DOHH2 (cell line): ENCODE results near the gene PRPS1.
"Not testable (repeated sequence)": the region's sequence is repeated elsewhere in the genome, so short reads cannot be mapped to it uniquely, and the experiment has no call there.

ENCODE experiments used
- H3F3A ChIP-seq: fragments of 200-600 bp; sonication (generic), shearing (Covaris generic); 2 replicates; pipeline ENCODE4 v1.6.0; 2016; ENCODE audit warnings: antibody characterized with exemption, mild to moderate bottlenecking; ENCODE audit not compliant: control insufficient read depth, insufficient read depth
- H3K27ac ChIP-seq: fragments of 200-600 bp; sonication (generic); 2 replicates; pipeline ENCODE4 v1.5.1; 2014; ENCODE audit warnings: low read depth, mild to moderate bottlenecking, low read length, moderate library complexity
- H3K27me3 ChIP-seq: fragments of 200-600 bp; sonication (generic); 2 replicates; pipeline ENCODE4 v1.6.1; 2014; ENCODE audit warnings: mild to moderate bottlenecking, low read length, mixed read lengths; ENCODE audit not compliant: control insufficient read depth
- H3K36me3 ChIP-seq: fragments of 200-600 bp; sonication (generic); 2 replicates; pipeline ENCODE4 v1.6.1; 2014; ENCODE audit warnings: mild to moderate bottlenecking, low read length, moderate library complexity, mixed read lengths; ENCODE audit not compliant: control insufficient read depth
- H3K4me1 ChIP-seq: fragments of 200-600 bp; sonication (generic); 2 replicates; pipeline ENCODE4 v1.6.1; 2014; ENCODE audit warnings: mild to moderate bottlenecking, low read length, mixed read lengths; ENCODE audit not compliant: control insufficient read depth
- H3K4me2 ChIP-seq: fragments of 200-600 bp; sonication (generic); 2 replicates; pipeline ENCODE4 v1.6.0; 2014; ENCODE audit warnings: mild to moderate bottlenecking, low read length, moderate library complexity
- H3K4me3 ChIP-seq: fragments of 200-600 bp; sonication (generic); 2 replicates; pipeline ENCODE4 v1.5.1; 2014; ENCODE audit warnings: mild to moderate bottlenecking, low read length, mixed read lengths
- H3K79me2 ChIP-seq: fragments of 200-600 bp; sonication (generic); 2 replicates; pipeline ENCODE4 v1.6.1; 2014; ENCODE audit warnings: mild to moderate bottlenecking, low read length, mixed read lengths; ENCODE audit not compliant: control insufficient read depth
- H3K9me2 ChIP-seq: fragments of 200-600 bp; sonication (generic); replicated peaks from 2 replicates; pipeline ENCODE4 v1.6.1; 2014; ENCODE audit warnings: mild to moderate bottlenecking, low read length, mixed read lengths; ENCODE audit not compliant: control insufficient read depth
- H3K9me3 ChIP-seq: fragments of 200-600 bp; sonication (generic); 2 replicates; pipeline ENCODE4 v1.6.1; 2014; ENCODE audit warnings: antibody characterized with exemption, low read length, mixed read lengths; ENCODE audit not compliant: control insufficient read depth, insufficient read depth
- H4K20me1 ChIP-seq: fragments of 200-600 bp; sonication (generic); 2 replicates; pipeline ENCODE4 v1.6.0; 2014; ENCODE audit warnings: low read depth, mild to moderate bottlenecking, antibody characterized with exemption, low read length, moderate library complexity; ENCODE audit not compliant: control insufficient read depth, insufficient read depth
- EZH2phosphoT487 ChIP-seq: fragments of 200-600 bp; sonication (generic); IDR thresholded peaks from 2 replicates; pipeline ENCODE4 v1.6.1; 2017; ENCODE audit warnings: borderline replicate concordance, mild to moderate bottlenecking, antibody characterized with exemption, low read length, moderate library complexity, mixed read lengths
- TF ChIP-seq, protein P1 (sequence below): fragments of 200-600 bp; sonication (generic); IDR thresholded peaks from one replicate; pipeline ENCODE4 v1.5.1; 2014; ENCODE audit warnings: antibody characterized with exemption, mild to moderate bottlenecking, low read depth, low read length; ENCODE audit not compliant: poor library complexity, severe bottlenecking

PRPS1 gene

DNA sequence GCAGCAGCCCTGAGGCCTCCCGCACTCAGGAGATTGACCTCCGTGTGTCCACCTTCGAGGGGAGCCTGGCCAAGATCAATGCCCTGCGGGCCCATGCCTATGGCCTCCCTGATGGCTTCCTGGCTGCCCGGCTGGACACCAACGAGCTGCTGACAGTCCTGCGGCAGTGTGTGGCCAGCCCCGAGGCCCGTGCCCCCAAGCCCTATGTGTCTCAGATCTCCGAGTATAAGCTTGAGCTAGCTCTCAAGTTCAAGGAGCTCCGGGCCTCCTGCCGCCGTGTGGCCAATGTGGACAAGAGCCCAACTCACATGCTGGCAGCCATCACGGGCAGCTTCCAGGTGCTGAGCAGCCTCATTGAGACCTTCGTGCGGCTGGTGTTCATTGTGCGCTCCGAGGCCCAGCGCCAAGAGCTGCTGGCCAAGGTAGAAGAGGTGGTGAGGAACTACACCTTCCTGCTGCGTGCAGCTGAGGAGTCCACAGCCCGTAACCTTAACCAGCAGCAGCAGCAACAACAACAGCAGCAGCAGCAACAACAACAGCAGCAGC lies 25.5 kb upstream of the PRPS1 start:
- TF ChIP-seq, protein P1, sequence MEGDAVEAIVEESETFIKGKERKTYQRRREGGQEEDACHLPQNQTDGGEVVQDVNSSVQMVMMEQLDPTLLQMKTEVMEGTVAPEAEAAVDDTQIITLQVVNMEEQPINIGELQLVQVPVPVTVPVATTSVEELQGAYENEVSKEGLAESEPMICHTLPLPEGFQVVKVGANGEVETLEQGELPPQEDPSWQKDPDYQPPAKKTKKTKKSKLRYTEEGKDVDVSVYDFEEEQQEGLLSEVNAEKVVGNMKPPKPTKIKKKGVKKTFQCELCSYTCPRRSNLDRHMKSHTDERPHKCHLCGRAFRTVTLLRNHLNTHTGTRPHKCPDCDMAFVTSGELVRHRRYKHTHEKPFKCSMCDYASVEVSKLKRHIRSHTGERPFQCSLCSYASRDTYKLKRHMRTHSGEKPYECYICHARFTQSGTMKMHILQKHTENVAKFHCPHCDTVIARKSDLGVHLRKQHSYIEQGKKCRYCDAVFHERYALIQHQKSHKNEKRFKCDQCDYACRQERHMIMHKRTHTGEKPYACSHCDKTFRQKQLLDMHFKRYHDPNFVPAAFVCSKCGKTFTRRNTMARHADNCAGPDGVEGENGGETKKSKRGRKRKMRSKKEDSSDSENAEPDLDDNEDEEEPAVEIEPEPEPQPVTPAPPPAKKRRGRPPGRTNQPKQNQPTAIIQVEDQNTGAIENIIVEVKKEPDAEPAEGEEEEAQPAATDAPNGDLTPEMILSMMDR: no peak
- no peak for TF ChIP-seq EZH2phosphoT487
- no peak overlapping the region for H3K4me3 ChIP-seq
- H3K79me2 ChIP-seq: no peaks in the 10 kb centered on the region
- H3K27ac ChIP-seq: no peak overlapping the region
- H4K20me1 ChIP-seq: no peaks in the 10 kb centered on the region
- no peaks in the 10 kb centered on the region for H3K4me1 ChIP-seq
- no peak overlapping the region for H3K4me2 ChIP-seq
- H3F3A ChIP-seq: no peaks in the 10 kb centered on the region
- H3K36me3 ChIP-seq: no peaks in the 10 kb centered on the region
- H3K9me3 ChIP-seq: no peaks in the 10 kb centered on the region
- no peaks in the 10 kb centered on the region for H3K9me2 ChIP-seq
- no peaks in the 10 kb centered on the region for H3K27me3 ChIP-seq

DNA sequence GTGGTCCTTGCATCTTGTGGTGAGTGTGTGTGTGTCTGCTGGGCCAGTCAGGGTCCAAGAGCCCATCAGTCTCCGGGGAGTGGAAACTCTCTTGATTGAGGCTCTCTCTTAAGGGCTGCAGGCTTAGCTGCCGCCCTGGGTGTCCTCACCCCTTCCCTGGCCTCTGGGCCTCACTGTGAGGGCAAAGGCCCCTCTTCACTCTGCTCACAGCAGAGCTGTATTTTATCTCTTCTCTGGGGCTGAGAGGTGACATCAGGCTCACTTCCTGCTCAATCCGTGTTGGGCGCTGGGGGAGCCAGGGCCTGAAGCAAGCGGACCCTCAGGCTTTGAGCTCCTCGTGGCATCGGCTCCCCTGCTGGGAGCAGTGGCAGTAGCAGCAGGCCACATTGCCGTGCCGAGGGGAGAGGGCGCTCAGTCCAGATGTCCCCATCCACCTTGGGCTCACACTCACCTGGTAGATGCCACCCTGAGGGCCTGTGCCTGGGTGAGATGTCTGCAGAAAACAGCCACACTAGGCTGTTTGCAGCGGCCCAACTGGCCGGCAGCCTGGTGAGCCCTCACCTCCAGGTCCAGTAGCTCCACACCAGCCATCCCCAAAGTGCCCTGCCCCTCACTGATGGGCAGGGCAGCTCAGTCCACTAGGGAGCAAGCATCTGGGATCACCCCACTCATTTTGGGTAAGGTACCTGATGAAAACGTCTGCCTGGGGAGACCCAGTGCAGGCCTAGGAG lies 24.7 kb upstream of the PRPS1 start:
- Histone ChIP-seq H3K9me3 (no peaks in the 10 kb centered on the region), H3K79me2 (no peaks in the 10 kb centered on the region), H3K9me2 (no peaks in the 10 kb centered on the region), H3F3A (no peaks in the 10 kb centered on the region), H3K36me3 (no peaks in the 10 kb centered on the region), H3K27me3 (no peaks in the 10 kb centered on the region), H3K4me1 (no peaks in the 10 kb centered on the region), H4K20me1 (no peaks in the 10 kb centered on the region), H3K4me3 (no peak overlapping the region), H3K4me2 (no peak overlapping the region), H3K27ac (no peak overlapping the region)
- TF ChIP-seq, protein P1: no peak
- TF ChIP-seq EZH2phosphoT487: no peak

DNA sequence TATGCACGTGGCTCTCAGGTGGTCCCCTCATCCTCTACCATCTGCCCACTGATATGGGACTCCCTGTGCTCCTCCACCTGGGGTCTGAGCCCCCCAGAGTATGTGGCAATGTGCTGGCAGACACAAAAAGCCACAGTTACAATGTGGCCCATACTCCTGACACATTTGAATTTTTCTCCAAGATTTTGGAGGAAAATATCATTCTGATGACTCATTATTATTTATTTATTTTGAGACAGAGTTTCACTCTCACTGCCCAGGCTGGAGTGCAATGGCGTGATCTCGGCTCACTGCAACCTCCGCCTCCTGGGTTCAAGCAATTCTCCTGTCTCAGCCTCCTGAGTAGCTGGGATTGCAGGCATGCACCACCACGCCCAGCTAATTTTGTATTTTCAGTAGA lies 19.2 kb upstream of the PRPS1 start:
- not testable (repeated sequence) for H4K20me1 ChIP-seq, H3K4me1 ChIP-seq, H3K27me3 ChIP-seq, H3K9me2 ChIP-seq, H3K36me3 ChIP-seq, H3K4me3 ChIP-seq, H3K79me2 ChIP-seq, H3F3A ChIP-seq, H3K9me3 ChIP-seq, H3K27ac ChIP-seq, H3K4me2 ChIP-seq

DNA sequence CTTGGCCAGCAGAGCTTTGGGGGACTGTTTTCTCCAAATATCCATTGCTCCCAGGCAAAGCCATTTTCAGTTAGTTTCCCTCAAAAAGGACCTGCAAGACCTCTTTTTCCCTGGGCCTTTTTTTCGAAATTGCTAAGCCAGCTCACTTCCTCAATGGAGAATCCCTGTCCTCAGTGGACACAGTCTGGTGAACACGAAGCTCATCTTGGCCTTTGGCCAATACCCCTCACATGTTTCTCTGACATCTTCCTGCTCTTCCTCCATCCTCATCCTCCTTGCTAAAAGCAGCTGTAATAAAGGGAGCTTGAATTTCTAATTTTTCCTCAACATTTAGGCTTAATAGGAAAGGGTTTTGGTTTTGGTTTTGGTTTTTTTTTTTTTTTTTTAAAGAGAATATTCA lies 17.6 kb upstream of the PRPS1 start:
- Histone ChIP-seq H3K36me3 (no peaks in the 10 kb centered on the region), H4K20me1 (no peaks in the 10 kb centered on the region), H3K9me3 (no peaks in the 10 kb centered on the region), H3K9me2 (no peaks in the 10 kb centered on the region), H3F3A (no peaks in the 10 kb centered on the region), H3K4me3 (no peak overlapping the region), H3K4me2 (no peak overlapping the region), H3K27ac (no peak overlapping the region), H3K27me3 (no peaks in the 10 kb centered on the region), H3K79me2 (no peaks in the 10 kb centered on the region), H3K4me1 (peaks cover 8% of the 10 kb centered on the region)
- TF ChIP-seq, protein P1: no peak
- no peak for TF ChIP-seq EZH2phosphoT487
